HG02798 (cell line): ENCODE measurements around the gene KCNE2.

Experiments
- ATAC-seq: cut with Tn5 transposase; IDR thresholded peaks from one replicate; pipeline ENCODE4 v1.9.1; 2021; ENCODE audit warnings: mild to moderate bottlenecking; ENCODE audit not compliant: unreplicated experiment, poor library complexity

The KCNE2 gene

GRCh38 chr21:34363733-34364132 lies at the start of gene KCNE2:
KCNE2 (plus strand) TSS chr21:34364006; CDS start chr21:34370479, 6,473 bp downstream.
- no peak for ATAC-seq

DNA sequence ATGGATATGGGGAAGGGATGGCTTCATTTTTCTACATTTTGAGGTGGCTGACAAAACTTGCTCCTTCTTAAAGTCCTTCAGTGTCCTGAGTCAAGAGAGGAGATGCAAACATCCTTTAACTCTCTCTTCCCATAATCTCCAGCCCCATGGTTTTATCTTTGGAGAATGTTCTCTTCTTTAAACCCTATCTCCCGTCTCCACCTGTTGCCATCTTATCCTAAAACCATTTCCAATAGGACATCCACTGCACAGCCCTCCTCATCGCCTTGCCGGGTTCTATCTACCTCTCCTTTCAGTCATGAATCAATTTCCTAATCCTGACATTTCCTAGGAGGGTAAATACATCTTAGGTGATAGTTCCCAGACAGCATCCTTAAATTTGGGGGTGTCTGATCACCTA lies 44.2 kb upstream of the KCNE2 start:
- no peak for ATAC-seq

- no peak for ATAC-seq
These were observed 43.8 kb upstream of the KCNE2 start for GRCh38 chr21:34320011-34320410.

- ATAC-seq, result no peak
These were observed 33.8 kb upstream of the KCNE2 start for GRCh38 chr21:34330055-34330454.

- no peak for ATAC-seq
These were observed 32.1 kb upstream of the KCNE2 start for GRCh38 chr21:34331726-34332125.

DNA sequence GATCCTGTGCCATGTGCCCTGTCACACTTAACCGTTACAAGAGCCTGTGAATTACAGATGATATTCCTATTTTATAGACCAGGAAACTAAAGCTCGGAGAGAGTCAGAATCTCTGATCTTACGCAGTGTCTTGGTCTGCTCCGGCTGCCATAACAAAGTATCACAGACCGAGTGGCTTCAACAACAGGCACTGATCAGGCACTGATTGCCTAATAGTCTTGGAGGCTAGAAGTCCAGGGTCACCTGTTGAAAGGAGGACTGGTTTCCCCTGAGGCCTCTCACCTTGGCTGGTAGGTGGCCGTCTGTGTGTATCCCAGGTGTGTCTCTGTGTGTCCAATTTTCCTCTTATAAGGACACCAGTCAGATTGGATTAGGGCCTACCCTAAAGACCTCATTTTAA lies 31.5 kb upstream of the KCNE2 start:
- ATAC-seq, result no peak

- no peak for ATAC-seq
These were observed 30.6 kb upstream of the KCNE2 start for GRCh38 chr21:34333121-34333739.

DNA sequence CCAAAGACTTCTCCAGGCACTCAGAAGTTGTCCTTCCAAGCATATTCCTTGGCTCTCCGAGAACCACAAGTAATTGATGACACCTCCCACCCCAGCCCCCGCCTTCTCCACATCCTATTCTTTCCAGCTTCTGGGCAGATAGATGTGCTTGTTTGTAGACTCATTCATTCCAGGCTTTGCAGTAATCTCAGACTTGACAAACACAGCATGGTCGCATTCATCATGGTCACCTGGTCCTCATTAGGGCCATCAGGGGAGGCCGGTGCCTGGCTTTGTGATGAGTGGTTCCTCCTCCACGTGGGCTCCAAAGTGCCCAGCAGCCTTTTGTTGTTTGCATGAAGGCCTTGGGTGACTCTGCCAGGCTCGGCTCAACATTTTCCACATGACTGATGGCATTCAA lies 28.5 kb upstream of the KCNE2 start:
- no peak for ATAC-seq

- no peak for ATAC-seq
These were observed 27.6 kb upstream of the KCNE2 start for GRCh38 chr21:34336245-34336644.

GRCh38 chr21:34336756-34337391 lies 26.9 kb upstream of the KCNE2 start:
- ATAC-seq, result no peak

GRCh38 chr21:34337741-34338140 lies 26.1 kb upstream of the KCNE2 start:
- ATAC-seq, result no peak

DNA sequence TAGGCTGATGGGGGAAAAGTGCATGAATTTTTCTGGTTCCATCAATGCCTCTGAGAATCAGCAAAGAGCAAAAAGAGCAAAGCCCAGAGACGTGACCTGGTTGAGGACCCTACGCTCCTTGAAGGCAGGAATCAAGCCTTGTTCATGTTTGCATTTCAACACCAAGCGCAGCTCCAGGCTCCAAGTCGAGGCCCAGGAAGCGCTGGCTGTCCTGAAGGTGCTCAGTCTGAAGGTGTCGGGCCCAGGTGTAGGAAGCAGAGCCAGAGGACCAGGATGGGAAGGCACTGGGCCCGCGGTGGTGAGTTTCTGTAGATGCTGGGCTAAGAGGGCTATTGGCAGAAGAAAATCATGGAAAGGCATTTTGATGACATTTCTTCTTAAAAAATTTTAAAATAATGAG lies 25.6 kb upstream of the KCNE2 start:
- ATAC-seq, result no peak

DNA sequence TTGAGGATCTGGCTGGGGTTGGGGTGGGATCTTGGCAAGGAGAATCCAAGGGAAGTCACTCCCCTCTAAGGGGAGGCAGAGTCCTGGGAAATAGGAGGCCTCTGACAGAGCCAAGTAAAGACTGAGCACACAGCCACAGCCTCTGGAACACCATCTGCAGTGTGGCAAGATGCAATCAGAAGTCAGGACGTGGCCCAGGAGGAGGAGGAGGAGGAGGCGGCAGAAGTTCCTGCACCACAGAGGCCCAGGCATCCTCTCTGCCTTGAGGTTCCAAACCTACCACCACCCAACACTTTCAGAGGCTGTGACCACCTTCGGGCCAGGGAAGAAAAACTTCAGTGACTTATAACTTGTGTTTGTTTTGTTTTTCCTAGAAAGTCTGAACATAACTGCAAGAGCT lies 23.7 kb upstream of the KCNE2 start:
- ATAC-seq, result no peak

DNA sequence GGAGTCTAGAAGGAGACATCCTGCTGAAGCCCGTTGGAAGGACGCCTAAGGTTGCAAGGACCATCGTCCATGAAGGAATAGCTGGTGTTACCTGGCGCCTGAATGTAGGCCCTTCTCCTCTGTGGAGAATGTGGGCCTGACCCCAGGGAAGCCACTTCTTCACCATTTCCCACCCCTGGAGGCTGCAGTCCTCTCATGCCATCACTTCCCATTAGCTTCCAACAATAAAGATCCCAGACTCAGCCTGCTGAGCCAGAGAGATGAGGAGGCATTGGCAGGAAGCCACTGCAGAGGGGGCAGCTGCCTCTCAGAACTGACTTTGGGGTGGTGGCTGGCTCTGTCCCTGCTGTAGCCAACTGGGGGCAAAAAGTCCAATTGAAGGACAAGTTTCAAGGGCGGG lies 21.3 kb upstream of the KCNE2 start:
- no peak for ATAC-seq

DNA sequence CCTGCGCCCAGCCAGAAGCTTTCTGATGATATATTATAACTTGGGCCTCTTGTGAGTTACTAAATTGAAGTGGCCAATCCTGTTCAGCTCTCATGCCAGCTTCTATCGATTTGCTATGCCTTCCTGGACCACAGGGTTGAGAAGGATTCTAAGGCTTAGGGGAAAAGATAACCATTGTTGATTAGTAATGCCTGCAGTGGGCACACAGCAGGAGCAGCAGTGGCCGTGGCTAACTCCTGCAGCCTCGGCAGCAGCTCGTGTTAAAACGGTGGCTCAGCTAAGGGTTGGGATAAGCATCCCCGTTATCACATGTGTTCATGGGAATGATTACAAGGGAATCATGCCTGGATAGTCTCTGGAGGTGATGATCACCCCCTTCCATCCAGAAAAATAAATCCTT lies 20.5 kb upstream of the KCNE2 start:
- no peak for ATAC-seq

- ATAC-seq, result no peak
These were observed 19.9 kb upstream of the KCNE2 start for GRCh38 chr21:34343838-34344381.

DNA sequence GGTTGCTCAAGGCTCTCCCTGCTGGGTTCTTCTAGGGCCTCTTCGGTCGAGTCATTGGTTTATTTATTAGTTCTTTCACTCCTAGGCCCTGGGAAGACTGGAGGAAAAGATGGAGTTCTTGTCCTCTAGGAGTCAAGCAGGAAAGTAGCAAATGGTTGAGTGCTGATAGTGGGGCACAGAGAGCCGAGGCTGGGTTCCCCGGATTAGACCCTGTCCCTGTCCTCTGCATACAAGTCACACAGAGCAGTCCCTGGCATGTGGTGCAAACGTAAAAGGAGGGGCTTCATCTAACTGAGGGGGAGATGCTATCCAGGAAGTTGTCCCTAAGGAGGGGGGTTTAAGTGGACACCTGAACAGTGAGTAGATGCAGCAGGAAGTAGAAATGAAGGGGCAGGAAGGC lies 19.2 kb upstream of the KCNE2 start:
- ATAC-seq, result no peak

- no peak for ATAC-seq
These were observed 18.5 kb upstream of the KCNE2 start for GRCh38 chr21:34345091-34345871.

DNA sequence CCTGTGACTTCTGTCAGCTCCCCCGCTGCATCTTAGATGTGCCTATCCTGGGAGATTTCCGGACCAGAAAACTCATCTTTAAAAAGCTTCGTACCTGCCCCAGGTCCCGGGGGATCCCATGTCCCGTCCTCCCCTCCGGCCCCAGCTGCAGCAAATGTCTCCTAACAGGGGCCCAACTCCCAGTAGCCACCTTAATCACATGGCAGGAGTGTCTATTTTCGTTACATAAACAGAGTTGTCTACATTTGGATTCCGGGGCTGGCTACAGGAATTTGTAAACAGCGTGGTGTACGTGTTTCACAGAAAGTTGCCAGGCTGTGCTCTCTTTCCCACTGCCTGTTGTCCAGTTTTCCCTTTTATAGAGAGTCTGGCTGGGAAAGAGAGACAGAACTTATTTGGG lies 17.9 kb upstream of the KCNE2 start:
- no peak for ATAC-seq

GRCh38 chr21:34348890-34349519 lies 14.8 kb upstream of the KCNE2 start:
- ATAC-seq, result no peak

- ATAC-seq, result peak; percentile 85
These were observed 12.0 kb upstream of the KCNE2 start for GRCh38 chr21:34351786-34352241.
